Measurements from ENCODE around the gene CUEDC1.

DNA sequence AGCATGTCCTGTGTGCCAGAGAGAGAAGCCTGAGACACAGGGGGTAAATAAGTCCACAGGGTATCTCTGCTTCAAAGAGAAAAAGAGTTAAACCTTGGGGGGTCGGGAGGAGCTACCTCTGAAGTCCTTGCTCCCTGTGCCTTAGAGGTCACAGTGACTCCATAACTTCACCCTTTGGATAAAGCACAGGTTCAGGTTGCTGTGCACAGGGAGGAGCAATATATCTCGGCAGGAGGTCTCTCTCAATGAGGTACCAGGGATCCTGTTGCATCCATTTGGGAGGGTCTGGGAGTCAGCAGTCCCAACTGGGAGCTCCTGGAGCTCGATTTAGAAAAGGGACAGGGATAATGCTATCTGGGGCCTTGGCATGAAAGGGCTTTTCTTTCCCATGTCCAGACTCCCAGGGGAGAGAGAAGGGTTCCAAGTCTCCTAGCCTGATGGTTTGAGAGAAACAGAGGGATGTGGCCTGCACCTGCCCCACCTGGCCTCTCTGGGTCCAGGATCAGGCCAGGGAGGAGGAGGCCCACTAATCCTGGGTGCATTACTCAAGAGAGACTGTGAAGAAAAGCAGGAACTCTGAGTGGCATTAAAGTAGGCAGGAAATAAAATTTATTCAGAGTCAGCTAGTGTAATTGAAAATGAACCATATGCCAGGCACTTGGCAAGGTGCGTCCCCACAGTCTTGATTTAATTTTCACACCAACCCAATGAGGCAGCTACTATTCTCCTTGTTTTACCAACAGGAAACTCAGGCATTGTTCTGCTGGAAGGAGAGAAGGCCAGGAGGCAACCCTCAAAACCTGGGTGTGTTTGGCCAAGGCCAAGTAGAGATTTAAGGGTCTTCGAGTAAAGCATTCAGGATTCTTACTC is 40.7 kb downstream of the CUEDC1 start:
- TF ChIP-seq POLR2A (IDR thresholded peaks at IDR 0.05) = no peak
- TF ChIP-seq POLR2AphosphoS5 (IDR thresholded peaks at IDR 0.05) = no peak

Data from transverse colon (tissue), 3 donors.